WI38 (cell line): Measurements from ENCODE around the gene TMEM121B.

Source experiments
- H3K4me3 ChIP-seq: 2 replicates; pipeline ENCODE4 v1.5.1; 2011; ENCODE audit warnings: low read depth, mild to moderate bottlenecking, control low read depth, low read length
- CTCF ChIP-seq: IDR thresholded peaks from 2 replicates; pipeline ENCODE4 v1.5.1; 2012; ENCODE audit warnings: low read depth, mild to moderate bottlenecking, control low read depth, low read length

TMEM121B gene

GRCh38 chr22:17138513-17138912 lies 17.4 kb upstream of the TMEM121B start:
- no peak for TF ChIP-seq CTCF
- H3K4me3 ChIP-seq = no peak overlapping the region

- no peak overlapping the region for H3K4me3 ChIP-seq
- TF ChIP-seq CTCF = no peak
Measured at GRCh38 chr22:17137861-17138425, 16.8 kb upstream of the TMEM121B start.

- H3K4me3 ChIP-seq = no peak overlapping the region
- no peak for TF ChIP-seq CTCF
Measured at GRCh38 chr22:17137170-17137569, 16.0 kb upstream of the TMEM121B start.

GRCh38 chr22:17135153-17135760 lies 14.1 kb upstream of the TMEM121B start:
- no peak for TF ChIP-seq CTCF

GRCh38 chr22:17133137-17133536 lies 12.0 kb upstream of the TMEM121B start:
- no peak overlapping the region for H3K4me3 ChIP-seq
- TF ChIP-seq CTCF = no peak

More at GRCh38 chr22:17135153-17135760, 14.1 kb upstream of the TMEM121B start:
- H3K4me3 ChIP-seq = no peak overlapping the region

GRCh38 chr22:17132112-17132511 lies 11.0 kb upstream of the TMEM121B start:
- H3K4me3 ChIP-seq = no peak overlapping the region
- TF ChIP-seq CTCF = no peak

- H3K4me3 ChIP-seq = no peak overlapping the region
- TF ChIP-seq CTCF = no peak
Measured at GRCh38 chr22:17131686-17132085, 10.5 kb upstream of the TMEM121B start.
